Nephron (organoid): ENCODE results near the gene RBM25.

Experiments used
- H3K27ac Mint-ChIP-seq, 3 experiments: 2 replicates each; pipeline ENCODE4 v1.8.0; 2020; ENCODE audit warnings: mixed read lengths in 3 of 3, mild to moderate bottlenecking in 2 of 3, moderate library complexity in 1 of 3
- H3K27me3 Mint-ChIP-seq: 2 replicates; pipeline ENCODE4 v1.8.0; 2021; ENCODE audit warnings: low read depth, mild to moderate bottlenecking, moderate library complexity, mixed read lengths
- H3K36me3 Mint-ChIP-seq: 2 replicates; pipeline ENCODE4 v1.8.0; 2020; ENCODE audit warnings: low read depth, mixed read lengths
- H3K4me1 Mint-ChIP-seq: 2 replicates; pipeline ENCODE4 v1.8.0; 2020; ENCODE audit warnings: mixed read lengths
- H3K4me3 Mint-ChIP-seq, 3 experiments: 2 replicates each; pipeline ENCODE4 v1.8.0; 2020; ENCODE audit warnings: mild to moderate bottlenecking in 3 of 3, mixed read lengths in 3 of 3, moderate library complexity in 2 of 3
- H3K9me3 Mint-ChIP-seq: 2 replicates; pipeline ENCODE4 v1.8.0; 2020; ENCODE audit warnings: mixed read lengths
- TF ChIP-seq, protein P1 (sequence below), 3 experiments: fragments of 200-600 bp; sonication (generic); IDR thresholded peaks; one replicate each; pipeline ENCODE4 v1.5.0; 2021; ENCODE audit warnings: antibody characterized with exemption in 3 of 3; ENCODE audit not compliant: unreplicated experiment in 3 of 3

Gene RBM25

DNA sequence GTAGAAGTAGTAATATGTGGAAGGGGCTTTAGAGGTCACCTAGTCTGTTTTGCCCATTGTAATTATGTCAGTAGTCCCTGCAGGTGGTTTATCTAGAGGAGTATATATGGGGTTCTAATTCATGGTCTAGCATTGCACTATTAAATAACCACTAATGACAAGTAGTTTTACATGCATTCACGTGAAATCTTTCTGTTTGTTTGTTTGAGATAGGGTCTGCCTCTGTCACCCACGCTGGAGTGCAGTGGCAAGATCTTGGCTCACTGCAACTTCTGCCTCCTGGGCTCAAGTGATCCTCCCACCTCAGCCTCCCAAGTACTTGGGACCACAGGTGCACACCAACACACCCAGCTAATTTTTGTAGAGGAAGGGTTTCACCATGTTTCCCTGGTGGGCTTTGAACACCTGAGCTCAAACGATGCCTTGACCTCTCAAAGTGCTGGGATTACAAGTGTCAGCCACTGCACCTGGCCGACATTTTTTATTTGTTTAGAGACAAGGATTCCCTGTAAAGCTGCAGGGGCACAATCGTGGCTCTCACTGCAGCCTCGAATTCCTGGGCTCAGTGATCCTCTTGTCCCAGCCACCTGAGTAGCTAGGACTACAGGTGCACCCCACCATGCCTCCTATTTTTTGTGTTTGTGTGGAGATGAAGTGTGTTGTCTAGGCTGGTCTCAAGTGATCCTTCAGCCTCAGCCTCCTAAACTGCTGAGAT, 66.0 kb downstream of the RBM25 start:
- no peak overlapping the region for H3K27ac Mint-ChIP-seq
- TF ChIP-seq, protein P1, sequence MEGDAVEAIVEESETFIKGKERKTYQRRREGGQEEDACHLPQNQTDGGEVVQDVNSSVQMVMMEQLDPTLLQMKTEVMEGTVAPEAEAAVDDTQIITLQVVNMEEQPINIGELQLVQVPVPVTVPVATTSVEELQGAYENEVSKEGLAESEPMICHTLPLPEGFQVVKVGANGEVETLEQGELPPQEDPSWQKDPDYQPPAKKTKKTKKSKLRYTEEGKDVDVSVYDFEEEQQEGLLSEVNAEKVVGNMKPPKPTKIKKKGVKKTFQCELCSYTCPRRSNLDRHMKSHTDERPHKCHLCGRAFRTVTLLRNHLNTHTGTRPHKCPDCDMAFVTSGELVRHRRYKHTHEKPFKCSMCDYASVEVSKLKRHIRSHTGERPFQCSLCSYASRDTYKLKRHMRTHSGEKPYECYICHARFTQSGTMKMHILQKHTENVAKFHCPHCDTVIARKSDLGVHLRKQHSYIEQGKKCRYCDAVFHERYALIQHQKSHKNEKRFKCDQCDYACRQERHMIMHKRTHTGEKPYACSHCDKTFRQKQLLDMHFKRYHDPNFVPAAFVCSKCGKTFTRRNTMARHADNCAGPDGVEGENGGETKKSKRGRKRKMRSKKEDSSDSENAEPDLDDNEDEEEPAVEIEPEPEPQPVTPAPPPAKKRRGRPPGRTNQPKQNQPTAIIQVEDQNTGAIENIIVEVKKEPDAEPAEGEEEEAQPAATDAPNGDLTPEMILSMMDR (IDR thresholded peaks at IDR 0.05; ENCODE audit: unreplicated experiment in 3 of 3) = no peak
- no peak overlapping the region for H3K4me3 Mint-ChIP-seq
- peaks cover 54% of the 10 kb centered on the region for H3K36me3 Mint-ChIP-seq
- H3K9me3 Mint-ChIP-seq = no peaks in the 10 kb centered on the region
- no peaks in the 10 kb centered on the region for H3K27me3 Mint-ChIP-seq
- H3K4me1 Mint-ChIP-seq = no peaks in the 10 kb centered on the region

DNA sequence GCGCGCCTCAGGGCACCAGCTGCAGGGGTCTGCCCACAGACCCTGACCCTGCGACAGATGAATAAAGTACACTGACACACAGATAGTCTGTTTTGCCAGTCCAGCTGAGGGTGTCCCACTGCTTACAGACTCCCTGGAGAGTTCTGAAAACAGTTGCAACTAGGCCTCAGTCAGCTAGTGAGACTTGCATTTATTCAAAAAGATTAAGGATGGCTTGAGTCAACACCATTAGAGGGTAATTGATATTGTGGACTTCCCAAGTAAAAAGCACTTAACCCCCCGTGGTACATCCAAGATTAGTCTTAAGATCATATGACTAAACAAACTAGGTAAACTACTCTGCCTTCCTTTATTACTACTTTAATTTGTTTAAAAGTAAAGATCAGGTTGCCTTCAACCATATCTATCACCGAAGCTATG, 66.8 kb downstream of the RBM25 start:
- H3K4me3 Mint-ChIP-seq = no peak overlapping the region
- TF ChIP-seq, protein P1 (IDR thresholded peaks at IDR 0.05; ENCODE audit: unreplicated experiment in 3 of 3) = no peak
- H3K27ac Mint-ChIP-seq = peak overlapping the region in 1 of 3 experiments; percentile 18
- no peaks in the 10 kb centered on the region for H3K27me3 Mint-ChIP-seq
- no peaks in the 10 kb centered on the region for H3K9me3 Mint-ChIP-seq
- H3K36me3 Mint-ChIP-seq = peaks cover 45% of the 10 kb centered on the region
- no peaks in the 10 kb centered on the region for H3K4me1 Mint-ChIP-seq

DNA sequence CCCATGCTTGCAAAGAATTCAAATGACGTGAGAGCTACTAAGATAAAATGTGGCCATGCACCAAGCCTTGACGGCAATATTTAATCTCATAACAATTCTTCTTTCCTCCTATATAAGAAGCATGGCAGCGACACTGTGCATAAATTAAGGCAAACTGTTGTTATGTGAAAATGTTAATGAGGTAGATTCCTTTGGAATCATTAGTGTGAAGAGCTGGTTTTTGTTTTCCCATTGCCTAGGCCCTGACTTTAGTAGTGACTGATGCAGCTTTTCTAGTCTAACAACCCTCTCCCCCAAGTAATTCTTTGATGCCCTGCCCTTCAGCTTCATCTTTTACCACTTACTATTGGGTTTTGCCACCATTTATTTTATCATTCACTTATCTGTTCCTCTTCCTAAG, 67.4 kb downstream of the RBM25 start:
- Mint-ChIP-seq H3K27ac (peak overlapping the region in 1 of 3 experiments; percentile 18), H3K9me3 (no peaks in the 10 kb centered on the region), H3K4me1 (no peaks in the 10 kb centered on the region), H3K27me3 (no peaks in the 10 kb centered on the region), H3K4me3 (no peak overlapping the region), H3K36me3 (peaks cover 42% of the 10 kb centered on the region)
- TF ChIP-seq, protein P1 (IDR thresholded peaks at IDR 0.05; ENCODE audit: unreplicated experiment in 3 of 3) = no peak

GRCh38 chr14:73133795-73134194, 75.5 kb downstream of the RBM25 start:
- Mint-ChIP-seq H3K27me3 (no peaks in the 10 kb centered on the region), H3K4me1 (peaks cover 9% of the 10 kb centered on the region)
- TF ChIP-seq, protein P1 (IDR thresholded peaks at IDR 0.05; ENCODE audit: unreplicated experiment in 3 of 3) = no peak

GRCh38 chr14:73136085-73136386, 77.7 kb downstream of the RBM25 start:
- peak overlapping the region; percentile 41 to 95 (median 84) for H3K27ac Mint-ChIP-seq
- peak overlapping the region; percentile 86 to 100 (median 94) for H3K4me3 Mint-ChIP-seq
- H3K36me3 Mint-ChIP-seq = peaks cover 7% of the 10 kb centered on the region
- peaks cover 15% of the 10 kb centered on the region for H3K4me1 Mint-ChIP-seq
- H3K27me3 Mint-ChIP-seq = no peaks in the 10 kb centered on the region
- TF ChIP-seq, protein P1 (IDR thresholded peaks at IDR 0.05; ENCODE audit: unreplicated experiment in 3 of 3) = no peak
- peaks cover 10% of the 10 kb centered on the region for H3K9me3 Mint-ChIP-seq

More at GRCh38 chr14:73133795-73134194, 75.5 kb downstream of the RBM25 start:
- Mint-ChIP-seq H3K27ac (no peak overlapping the region), H3K36me3 (peaks cover 7% of the 10 kb centered on the region), H3K9me3 (peaks cover 10% of the 10 kb centered on the region), H3K4me3 (peak overlapping the region in 2 of 3 experiments; percentile 46 to 71)
